Tibial nerve (tissue), 4 donors: ENCODE results near the gene MOGAT2. TPM values are rescaled to one million over a fixed set of nuclear protein-coding genes. Genes with fewer than 3 reads are reported as not detected.
"Not testable (repeated sequence)": the region's sequence is repeated elsewhere in the genome, so short reads cannot be mapped to it uniquely, and the experiment has no call there.

Experiments
- DNase-seq, 2 donors: peaks; one replicate each; pipeline ENCODE4 v3.0.0-alpha.2; 2019; ENCODE audit warnings: low spot score in 2 of 2
- H3K27ac ChIP-seq, 4 donors: fragments of 200-600 bp; sonication (generic) in 3 of 4; one replicate each; pipeline ENCODE4 v1.5.1; 2017 to 2019; ENCODE audit warnings: mild to moderate bottlenecking in 1 of 4
- H3K27me3 ChIP-seq, 2 donors: fragments of 200-600 bp; sonication (generic) in 1 of 2; one replicate each; pipeline versions ENCODE4 v1.5.1 to v1.6.0; 2017 to 2019
- H3K36me3 ChIP-seq, 3 donors: fragments of 200-600 bp; sonication (generic); one replicate each; pipeline ENCODE4 v1.5.1; 2018 to 2019
- H3K4me1 ChIP-seq, 4 donors: fragments of 200-600 bp; sonication (generic) in 3 of 4; one replicate each; pipeline ENCODE4 v1.5.1; 2017 to 2019
- H3K4me3 ChIP-seq, 4 donors: fragments of 200-600 bp; sonication (generic) in 3 of 4; one replicate each; pipeline ENCODE4 v1.5.1; 2017 to 2019; ENCODE audit warnings: mild to moderate bottlenecking in 1 of 4, moderate library complexity in 1 of 4
- H3K9me3 ChIP-seq, 4 donors: fragments of 200-600 bp; sonication (generic) in 3 of 4; one replicate each; pipeline ENCODE4 v1.5.1; 2017 to 2019
- CTCF ChIP-seq, 5 experiments: fragments of 200-600 bp in 3 of 5; fragments of 450-650 bp in 2 of 5; sonication (generic) in 3 of 5; IDR thresholded peaks; one replicate each; pipeline ENCODE4 v1.5.1; 2016 to 2019; ENCODE audit warnings: antibody characterized with exemption in 5 of 5, mild to moderate bottlenecking in 3 of 5, moderate library complexity in 2 of 5
- EP300 ChIP-seq, 2 donors: sonication (generic); formaldehyde crosslinking; IDR thresholded peaks; one replicate each; pipeline ENCODE4 v1.6.1; 2017; ENCODE audit warnings: antibody characterized with exemption in 2 of 2, mild to moderate bottlenecking in 1 of 2
- POLR2A ChIP-seq, 2 donors: fragments of 450-650 bp; IDR thresholded peaks; one replicate each; pipeline ENCODE4 v1.6.1; 2017; ENCODE audit warnings: antibody characterized with exemption in 2 of 2, mild to moderate bottlenecking in 2 of 2, moderate library complexity in 2 of 2
- WGBS, 2 donors: methylation state at CpG; one replicate each; pipeline ENCODE4 v1.1.5; 2018; 5-methylcytosine and 5-hydroxymethylcytosine counted together
- total RNA-seq, 4 donors: library from RNA; depleted of rRNA; stranded (reverse); fragments of >200 nt; gene quantifications; one replicate each; pipeline ENCODE4 v1.1.0, GENCODE V29; 2016

The MOGAT2 gene
- total RNA-seq, 4 donors from 2014 or later: not detected

- Histone ChIP-seq H3K9me3 (peaks cover 0 to 6% (median 0%) of the 10 kb centered on the region in 4 donors), H3K36me3 (no peaks in the 10 kb centered on the region), H3K27ac (no peak overlapping the region), H3K4me1 (no peaks in the 10 kb centered on the region), H3K27me3 (no peaks in the 10 kb centered on the region), H3K4me3 (no peak overlapping the region)
- WGBS, 2 donors: 49% methylated on average over 7 to 9 of the region's 9 CpGs
- DNase-seq: no peak
- TF ChIP-seq POLR2A (IDR thresholded peaks at IDR 0.05): no peak
- TF ChIP-seq EP300 (IDR thresholded peaks at IDR 0.05): no peak
- no peak for TF ChIP-seq CTCF (IDR thresholded peaks at IDR 0.05)
These were observed 26.3 kb downstream of the MOGAT2 start for GRCh38 chr11:75743711-75744563.

- Histone ChIP-seq H3K36me3 (no peaks in the 10 kb centered on the region), H3K27me3 (no peaks in the 10 kb centered on the region), H3K4me3 (no peak overlapping the region), H3K4me1 (no peaks in the 10 kb centered on the region), H3K27ac (no peak overlapping the region), H3K9me3 (peaks cover 0 to 6% (median 0%) of the 10 kb centered on the region in 4 donors)
- 83 to 89% methylated on average over 5 of the region's 5 CpGs for WGBS, 2 donors
- TF ChIP-seq POLR2A (IDR thresholded peaks at IDR 0.05) (no peak), CTCF (IDR thresholded peaks at IDR 0.05) (no peak), EP300 (IDR thresholded peaks at IDR 0.05) (no peak)
- no peak for DNase-seq
These were observed 28.2 kb downstream of the MOGAT2 start for GRCh38 chr11:75745807-75746206.

DNA sequence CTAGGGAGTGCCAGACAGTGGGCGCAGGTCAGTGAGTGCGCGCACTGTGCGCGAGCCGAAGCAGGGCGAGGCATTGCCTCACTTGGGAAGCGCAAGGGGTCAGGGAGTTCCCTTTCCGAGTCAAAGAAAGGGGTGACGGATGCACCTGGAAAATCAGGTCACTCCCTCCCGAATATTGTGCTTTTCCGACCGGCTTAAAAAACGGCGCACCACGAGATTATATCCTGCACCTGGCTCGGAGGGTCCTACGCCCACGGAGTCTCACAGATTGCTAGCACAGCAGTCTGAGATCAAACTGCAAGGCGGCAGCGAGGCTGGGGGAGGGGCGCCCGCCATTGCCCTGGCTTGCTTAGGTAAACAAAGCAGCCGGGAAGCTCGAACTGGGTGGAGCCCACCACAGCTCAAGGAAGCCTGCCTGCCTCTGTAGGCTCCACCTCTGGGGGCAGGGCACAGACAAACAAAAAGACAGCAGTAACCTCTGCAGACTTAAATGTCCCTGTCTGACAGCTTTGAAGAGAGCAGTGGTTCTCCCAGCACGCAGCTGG is 31.2 kb downstream of the MOGAT2 start:
- H3K9me3 ChIP-seq, H3K4me3 ChIP-seq, H3K27me3 ChIP-seq, H3K4me1 ChIP-seq, H3K27ac ChIP-seq, H3K36me3 ChIP-seq, DNase-seq: not testable (repeated sequence)
- WGBS, 2 donors: 63 to 68% methylated on average over 25 of the region's 26 CpGs

DNA sequence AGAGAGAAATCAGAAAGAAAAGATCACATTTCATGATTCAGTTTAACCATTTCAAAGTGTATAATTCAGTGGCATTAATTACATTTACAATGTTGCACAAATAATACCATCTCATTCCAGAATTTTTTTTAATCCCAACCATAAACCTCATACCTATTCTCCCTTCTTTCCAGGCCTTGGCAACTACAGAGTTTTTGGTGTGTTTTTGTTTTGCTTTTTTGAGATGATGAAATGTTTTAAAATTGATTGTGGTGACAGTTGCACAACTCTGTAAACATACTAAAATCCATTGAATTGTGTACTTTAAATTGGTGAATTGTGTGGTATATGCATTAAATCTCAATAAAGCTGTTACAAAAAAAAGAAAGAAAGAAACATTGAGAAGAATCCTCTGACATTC is 37.3 kb downstream of the MOGAT2 start:
- H3K36me3 ChIP-seq, H3K9me3 ChIP-seq, H3K4me3 ChIP-seq, H3K27me3 ChIP-seq, DNase-seq, H3K4me1 ChIP-seq, H3K27ac ChIP-seq: not testable (repeated sequence)

- H3K4me3 ChIP-seq: no peak overlapping the region
- H3K27me3 ChIP-seq: no peaks in the 10 kb centered on the region
- H3K4me1 ChIP-seq: no peaks in the 10 kb centered on the region
- no peak overlapping the region for H3K27ac ChIP-seq
- TF ChIP-seq CTCF (IDR thresholded peaks at IDR 0.05): no peak
- TF ChIP-seq EP300 (IDR thresholded peaks at IDR 0.05): no peak
- TF ChIP-seq POLR2A (IDR thresholded peaks at IDR 0.05): no peak
- no peaks in the 10 kb centered on the region for H3K9me3 ChIP-seq
- WGBS, 2 donors: 59 to 66% methylated on average over 2 of the region's 2 CpGs
- DNase-seq: no peak
- H3K36me3 ChIP-seq: no peaks in the 10 kb centered on the region
These were observed 40.0 kb downstream of the MOGAT2 start for GRCh38 chr11:75757651-75758050.

GRCh38 chr11:75759832-75760231 is 42.2 kb downstream of the MOGAT2 start:
- H3K27ac ChIP-seq: no peak overlapping the region
- no peak overlapping the region for H3K4me3 ChIP-seq
- no peaks in the 10 kb centered on the region for H3K27me3 ChIP-seq
- no peaks in the 10 kb centered on the region for H3K4me1 ChIP-seq
- no peak for DNase-seq
- TF ChIP-seq CTCF (IDR thresholded peaks at IDR 0.05) (no peak), EP300 (IDR thresholded peaks at IDR 0.05) (no peak), POLR2A (IDR thresholded peaks at IDR 0.05) (no peak)
- WGBS, 2 donors: 69 to 71% methylated on average over 4 of the region's 4 CpGs
- H3K36me3 ChIP-seq: no peaks in the 10 kb centered on the region
- no peaks in the 10 kb centered on the region for H3K9me3 ChIP-seq
